ENCODE results near the gene RNF166.

Gene RNF166

GRCh38 chr16:88723507-88723887 lies 17.3 kb upstream of the RNF166 start:
- no peak for DNase-seq

DNA sequence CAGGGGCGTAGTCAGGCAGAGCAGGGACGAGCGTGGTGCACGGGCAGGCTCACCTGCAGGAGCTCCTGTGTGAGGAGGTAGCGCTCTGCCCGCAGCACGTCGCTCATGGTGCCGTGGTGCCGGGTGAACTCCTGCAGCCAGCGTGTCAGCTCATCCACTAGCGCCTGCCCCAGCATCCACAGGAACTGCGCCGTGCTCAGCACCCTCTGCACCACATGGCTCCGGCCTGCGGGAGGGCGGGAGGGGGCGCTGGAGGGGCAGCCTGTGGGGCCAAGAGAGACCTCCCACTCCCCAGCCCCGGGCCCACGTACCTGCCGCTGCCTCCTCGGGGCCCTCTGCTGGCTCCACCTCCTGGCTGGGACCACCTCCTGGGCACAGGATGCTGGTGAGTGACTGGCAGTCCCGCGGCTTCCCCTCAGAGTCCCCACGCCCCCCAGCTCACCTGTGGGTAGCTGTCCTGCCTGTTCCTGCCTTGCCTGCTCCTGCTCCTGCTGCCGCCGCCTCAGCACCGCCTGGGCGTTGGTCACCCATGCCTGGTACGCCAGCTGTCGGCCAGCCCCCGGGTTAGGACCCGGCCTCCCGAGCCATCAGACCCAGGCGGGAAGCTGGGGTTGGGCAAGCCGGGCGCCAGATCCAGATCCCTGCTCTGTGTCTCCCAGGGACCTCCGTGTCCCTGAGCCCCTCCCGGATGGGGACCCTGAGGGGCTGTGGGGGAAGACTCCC lies 16.7 kb upstream of the RNF166 start:
- DNase-seq = no peak

GRCh38 chr16:88721815-88722755 lies 15.9 kb upstream of the RNF166 start:
- no peak for DNase-seq

DNA sequence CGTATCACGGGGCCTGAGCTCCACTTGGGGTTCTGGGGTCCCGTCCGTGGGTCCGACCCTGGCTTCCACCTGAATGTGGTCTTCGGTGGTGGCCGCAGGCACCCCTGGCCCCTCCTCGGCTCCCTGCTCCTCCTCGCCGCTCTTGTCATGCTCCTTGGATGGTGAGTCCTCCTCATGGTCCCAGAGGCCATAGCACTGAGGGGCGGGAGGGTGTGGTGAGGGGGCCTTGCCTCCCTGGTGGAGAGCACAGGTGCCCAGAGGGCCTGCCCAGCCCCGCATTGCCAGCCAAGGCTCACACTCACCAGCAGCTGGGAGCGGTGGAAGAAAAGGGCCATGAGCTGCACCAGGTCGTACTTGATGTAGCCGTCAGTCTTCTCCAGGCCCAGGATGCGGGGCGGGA lies 15.0 kb upstream of the RNF166 start:
- DNase-seq = no peak

DNA sequence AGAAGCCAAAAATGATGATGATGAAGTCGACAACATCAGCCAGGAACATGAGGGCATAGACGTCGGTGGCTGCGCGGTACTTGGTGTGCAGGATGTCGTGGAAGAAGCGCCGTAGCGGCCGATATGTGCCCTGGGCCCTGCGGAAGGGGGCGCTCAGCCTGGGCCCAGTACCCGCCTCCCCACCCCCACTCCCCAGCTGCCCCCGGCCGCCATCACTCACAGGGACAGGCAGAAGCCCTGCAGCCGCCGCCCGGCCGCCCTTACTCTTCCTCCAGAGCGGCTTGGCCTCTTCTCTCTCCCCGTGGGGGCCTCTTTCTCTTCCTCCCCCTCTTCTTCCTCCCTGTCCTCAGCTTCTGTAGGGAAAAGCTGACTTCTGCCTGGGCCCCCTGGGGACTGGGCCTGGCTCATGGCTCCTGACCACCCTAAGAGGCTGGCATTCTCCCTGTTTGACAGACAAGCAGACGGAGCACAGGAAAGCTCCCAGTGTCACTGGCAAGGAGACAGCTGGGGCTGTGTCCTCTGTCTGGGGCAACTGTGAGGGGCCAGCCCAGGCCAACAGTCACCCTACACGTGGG lies 14.3 kb upstream of the RNF166 start:
- no peak for DNase-seq

- DNase-seq = no peak
These were observed 13.7 kb upstream of the RNF166 start for GRCh38 chr16:88719933-88720296.

DNA sequence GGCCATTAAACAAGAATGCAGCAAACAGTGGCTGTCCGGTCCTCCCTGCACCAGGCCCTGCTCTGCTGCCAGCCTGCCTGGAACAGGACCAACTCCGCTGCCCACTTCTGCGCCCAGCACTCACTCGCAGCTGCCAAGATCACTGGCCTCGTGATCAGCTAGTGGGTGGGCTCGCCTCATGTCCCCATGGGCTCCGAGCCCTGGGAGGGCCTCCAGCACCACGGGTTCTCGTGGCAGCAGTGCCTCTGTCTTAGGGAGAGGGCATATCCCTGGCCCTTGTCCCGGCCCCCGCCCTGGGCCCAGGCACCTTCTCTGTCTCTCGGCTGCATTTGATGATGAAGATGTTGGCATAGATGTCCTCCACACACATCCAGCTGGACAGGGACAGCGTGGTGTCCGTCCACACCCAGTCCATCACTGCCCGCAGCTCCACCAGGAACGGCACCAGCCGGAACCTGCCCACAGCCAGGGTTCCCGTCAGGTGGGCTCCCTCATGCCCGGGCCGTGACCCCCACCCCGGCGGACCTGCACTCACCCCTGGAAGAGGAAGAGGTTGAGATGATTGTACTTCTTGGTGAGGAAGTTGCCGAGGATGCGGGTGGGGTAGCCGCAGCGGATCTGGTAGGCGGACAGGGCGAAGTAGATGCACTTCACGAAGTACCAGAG lies 13.2 kb upstream of the RNF166 start:
- no peak for DNase-seq

GRCh38 chr16:88718178-88718577 lies 12.0 kb upstream of the RNF166 start:
- no peak for DNase-seq

DNA sequence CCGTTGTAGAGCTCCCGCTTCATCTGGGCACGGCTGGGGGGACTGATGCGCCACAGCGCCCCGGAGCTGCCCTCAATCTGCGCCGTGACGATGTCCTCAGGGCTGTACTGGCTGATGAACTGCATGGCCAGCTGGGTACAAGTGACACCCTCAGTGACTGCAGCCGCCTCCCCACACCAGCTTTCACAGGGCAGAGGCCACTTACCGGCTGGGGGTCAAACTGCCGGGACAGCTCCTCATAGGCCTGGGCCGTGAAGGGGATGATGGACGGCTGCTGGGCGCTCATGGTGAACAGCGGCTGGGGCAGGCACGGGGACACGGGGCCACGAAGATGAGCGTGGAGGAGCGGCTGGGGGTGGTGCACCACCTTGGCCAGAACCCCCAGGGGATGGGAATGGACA lies 10.4 kb upstream of the RNF166 start:
- DNase-seq = no peak

GRCh38 chr16:88716201-88716600 lies 10.0 kb upstream of the RNF166 start:
- no peak for DNase-seq

DNA sequence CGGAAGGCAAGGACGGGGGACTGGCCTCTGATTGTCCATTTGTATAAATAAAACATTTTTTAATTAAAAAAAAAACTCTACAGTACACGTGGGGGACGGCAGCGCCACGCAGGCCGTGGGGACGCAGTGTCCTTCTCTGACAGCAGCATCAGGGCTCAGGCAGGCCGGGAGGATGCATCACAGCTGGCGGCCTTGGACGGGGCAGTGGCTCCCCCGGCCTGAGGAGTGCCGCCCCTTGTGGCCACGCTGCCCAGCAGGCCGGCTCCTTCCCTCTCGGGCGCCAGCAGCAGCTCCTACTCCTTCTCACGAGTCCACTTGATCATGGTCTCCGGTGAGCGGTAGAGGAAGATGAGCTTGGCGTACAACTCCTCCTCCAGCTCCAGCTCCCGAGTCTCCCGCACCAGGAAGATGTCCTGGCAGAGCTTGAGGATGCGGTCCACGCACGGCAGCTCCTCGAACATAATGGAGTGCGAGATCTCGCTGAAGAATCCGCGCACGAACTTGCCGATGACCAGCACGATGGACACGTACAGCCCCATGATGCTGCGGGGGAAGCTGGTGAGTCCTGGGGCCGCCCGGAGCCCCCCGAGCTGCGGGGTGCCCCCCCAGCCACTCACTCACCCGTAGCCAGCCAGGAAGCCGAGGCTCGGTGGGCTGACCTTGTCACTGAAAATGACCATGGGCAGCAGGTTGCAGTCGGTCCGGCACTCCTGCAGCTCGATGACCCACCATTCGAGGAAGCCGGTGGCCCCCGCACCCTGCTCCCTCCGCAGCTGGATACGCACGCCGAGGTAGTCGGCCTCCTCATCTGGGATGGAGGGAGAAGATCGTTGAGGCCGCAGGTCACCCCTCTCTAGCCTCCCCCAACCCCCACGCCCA lies 9.3 kb upstream of the RNF166 start:
- DNase-seq = no peak

GRCh38 chr16:88714420-88715302 lies 8.5 kb upstream of the RNF166 start:
- no peak for DNase-seq

DNA sequence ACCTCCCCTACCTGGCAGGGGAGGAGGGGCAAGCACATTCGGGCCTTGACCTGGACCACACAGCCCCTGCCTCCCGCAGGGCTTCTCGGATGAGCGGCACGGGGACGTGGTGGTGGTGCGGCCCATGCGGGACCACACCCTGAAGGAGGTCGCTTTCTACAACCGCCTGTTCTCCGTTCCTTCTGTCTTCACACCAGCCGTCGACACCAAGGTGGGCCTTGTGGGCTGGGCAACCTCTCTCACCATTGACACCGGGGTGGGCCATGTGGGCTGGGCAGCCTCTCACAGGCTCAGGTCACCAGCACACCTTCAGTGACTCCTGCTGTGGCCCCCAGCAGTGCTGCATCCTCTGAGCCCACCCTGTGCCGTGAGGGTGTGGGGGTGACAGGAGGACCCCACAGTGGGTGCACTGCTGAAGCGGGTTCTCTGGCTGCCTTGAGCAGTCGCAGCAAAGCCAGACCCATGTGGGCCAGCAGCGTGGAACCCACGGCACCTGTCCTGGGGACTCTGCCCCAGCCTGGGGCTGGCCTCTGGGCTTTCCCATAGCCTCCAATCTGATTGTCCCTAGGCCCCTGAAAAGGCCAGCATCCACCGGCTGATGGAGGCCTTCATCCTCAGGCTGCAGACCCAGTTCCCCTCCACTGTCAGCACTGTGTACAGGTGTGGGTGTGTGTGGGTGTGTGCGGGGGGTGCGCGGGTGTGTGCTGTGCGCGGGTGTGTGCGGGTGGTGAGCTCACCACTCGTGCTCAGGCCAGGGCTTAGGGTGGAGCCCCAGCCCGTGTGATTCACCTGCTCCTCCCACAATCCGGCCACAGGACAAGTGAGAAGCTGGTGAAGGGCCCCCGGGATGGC lies 7.6 kb upstream of the RNF166 start:
- no peak for DNase-seq

DNA sequence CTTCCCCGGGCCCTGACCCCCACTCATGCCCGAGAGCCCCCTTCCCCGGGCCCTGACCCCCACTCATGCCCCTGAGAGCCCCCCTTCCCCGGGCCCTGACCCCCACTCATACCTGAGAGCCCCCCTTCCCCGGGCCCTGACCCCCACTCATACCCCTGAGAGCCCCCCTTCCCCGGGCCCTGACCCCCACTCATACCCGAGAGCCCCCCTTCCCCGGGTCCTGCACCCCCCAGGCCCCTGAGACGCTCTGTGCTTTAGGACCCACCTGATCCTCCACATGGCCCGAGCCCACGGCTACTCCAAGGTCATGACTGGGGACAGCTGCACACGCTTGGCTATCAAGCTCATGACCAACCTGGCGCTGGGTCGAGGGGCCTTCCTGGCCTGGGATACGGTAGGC lies 6.8 kb upstream of the RNF166 start:
- DNase-seq = no peak

DNA sequence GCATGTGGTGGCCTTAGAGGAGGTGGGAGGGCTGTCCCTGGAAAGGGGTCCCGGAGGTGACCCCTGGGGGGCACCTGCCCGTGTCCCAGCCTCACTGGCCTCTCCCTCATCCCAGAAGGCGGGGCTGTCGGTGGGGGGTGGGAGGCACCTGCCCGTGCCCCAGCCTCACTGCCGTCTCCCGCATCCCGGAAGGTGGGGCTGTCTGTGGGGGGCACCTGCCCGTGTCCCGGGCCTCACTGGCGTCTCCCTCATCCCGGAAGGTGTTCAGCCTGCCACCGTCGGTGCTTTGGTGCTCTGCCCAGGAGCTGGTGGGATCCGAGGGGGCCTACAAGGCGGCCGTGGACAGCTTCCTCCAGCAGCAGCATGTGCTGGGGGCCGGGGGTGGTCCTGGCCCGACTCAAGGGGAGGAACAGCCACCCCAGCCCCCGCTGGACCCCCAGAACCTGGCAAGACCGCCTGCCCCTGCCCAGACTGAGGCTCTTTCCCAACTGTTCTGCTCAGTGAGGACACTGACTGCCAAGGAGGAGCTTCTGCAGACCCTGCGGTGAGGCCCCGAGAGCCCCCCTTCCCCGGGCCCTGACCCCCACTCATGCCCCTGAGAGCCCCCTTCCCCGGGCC lies 6.3 kb upstream of the RNF166 start:
- no peak for DNase-seq

DNA sequence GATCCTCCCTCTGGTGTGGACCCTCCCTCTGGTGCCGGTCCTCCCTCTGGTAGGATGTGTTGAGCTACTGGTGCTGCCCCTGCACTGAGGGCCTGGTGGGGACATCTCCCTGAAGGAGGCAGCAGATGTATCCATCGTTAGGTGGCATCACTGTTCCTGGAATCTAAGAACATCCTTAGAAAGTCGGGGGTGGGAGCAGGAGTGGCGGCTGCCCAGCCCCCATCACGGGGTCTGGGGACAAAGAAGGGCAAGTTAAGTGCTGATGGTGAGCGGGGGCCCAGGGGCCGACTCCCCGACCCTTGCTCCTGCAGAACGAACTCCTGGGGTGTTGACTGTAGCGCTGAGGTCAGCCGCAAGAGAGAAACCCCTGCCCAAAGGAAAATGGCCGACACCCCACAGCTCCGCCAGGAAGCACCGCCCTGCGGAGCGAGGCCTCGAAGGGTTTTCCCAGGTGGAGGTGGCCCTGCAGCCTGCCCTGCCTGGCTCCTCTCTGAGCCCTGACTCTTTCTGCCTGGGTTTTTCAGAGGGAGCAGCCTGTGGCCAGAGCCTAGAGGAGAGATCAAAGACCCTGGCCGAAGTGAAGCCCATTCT lies 5.6 kb upstream of the RNF166 start:
- no peak for DNase-seq

DNA sequence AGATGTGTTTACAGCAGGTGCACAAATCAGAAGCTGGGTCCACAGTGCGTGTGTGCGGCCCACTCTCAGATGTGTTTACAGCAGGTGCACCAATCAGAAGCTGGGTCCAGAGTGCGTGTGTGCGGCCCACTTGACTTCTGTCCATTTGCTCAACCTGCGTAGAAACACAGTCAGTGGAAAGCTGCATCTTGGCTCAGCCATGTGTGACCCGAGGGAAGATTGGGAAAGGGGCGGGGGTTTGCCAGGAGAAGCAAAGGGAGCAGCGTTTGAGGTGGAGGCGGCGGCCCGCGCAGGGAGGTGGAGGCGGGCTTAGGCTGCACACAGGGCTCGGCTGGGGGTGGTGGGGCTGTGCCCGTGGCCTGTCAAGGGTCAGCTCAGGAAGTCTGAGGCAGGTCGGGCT lies 4.3 kb upstream of the RNF166 start:
- DNase-seq = no peak

DNA sequence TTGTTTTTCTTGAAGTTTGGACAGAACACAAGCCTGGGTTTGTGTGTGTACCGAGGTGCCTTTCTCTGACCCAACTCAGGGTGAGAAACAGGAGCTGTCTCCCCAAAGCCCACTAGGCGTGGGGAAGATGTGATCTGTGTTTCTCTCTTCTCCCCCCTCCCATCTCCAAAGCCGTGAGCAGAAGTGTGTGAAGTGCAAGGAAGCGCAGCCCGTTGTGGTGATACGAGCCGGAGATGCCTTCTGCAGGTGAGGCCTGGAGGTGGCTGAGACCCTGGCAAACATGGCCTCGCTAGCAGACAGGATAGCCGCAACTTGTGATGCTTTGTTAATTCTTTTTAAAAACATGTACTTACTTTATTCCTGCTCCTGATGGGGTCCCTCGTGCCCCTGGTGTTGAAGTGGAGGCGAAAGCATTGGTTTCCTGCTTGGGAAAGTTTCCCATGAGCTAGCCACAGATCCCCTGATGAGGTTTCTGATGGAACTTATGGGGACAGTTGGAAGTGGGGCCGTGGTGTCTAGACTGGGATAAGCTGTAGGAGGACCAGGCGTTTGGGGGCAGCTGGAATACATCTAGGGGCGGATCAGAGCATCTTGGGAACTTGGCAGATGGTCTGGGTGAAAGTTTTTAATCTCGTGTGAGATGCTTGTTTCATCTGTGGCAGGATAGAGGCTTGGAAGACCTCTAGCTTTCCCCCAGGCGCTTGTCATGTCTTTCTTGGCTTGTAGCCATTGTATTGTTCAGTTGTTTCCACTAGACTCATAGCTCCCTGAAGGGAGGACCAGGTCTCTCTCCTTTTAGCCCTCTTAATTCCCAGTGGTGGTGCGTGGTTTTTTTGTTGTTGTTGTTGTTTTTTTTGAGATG lies 988 bp upstream of the RNF166 start:
- no peak for DNase-seq
